ENCODE data around the gene IL11RA. TPM values are rescaled to one million over a fixed set of nuclear protein-coding genes. Genes with fewer than 3 reads are reported as not detected.

IL11RA gene
- total and polyA plus RNA-seq, 10 of the 15 experiments (the other 5 are each of a cell fraction or from before 2014, with no cell fraction given), result 0.32 to 5.8 (median 2.2) TPM

DNA sequence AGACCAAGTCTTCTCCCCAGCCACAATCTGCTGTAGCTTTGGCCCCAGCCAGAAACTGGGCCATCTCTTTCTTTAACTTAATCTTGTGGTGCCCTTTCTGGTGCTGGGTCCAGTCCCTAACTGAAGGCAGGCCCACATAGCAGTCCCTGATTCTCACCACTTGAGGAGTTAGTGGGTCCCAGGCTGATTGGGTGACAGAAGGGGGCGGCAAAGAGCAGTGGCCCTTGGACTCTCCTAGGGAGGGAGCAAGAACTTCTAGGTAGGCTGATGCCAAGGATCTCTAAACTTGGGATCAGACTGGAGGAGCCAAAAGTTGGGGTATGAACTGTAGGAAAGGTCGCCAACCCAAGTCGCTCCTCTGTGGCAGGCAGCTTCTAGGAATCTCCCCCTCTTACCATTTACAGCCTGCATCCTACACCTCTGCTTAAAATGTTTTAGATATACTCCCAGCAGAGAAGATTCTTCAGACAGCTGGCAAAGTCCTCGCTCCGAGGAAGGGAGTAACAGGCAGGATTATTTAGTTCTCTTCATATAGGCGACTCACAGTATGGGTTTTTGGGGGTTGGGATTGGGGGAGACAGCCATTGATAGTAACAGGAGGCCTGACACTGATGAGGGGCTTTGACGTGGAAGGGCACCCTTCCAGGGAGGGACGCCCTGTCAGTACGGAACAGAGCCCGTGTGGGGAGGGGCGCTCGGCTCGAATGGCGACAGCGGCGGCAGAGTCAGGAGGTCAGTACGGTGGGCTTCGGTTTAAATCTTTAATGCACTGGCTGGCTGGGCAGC lies 12.5 kb downstream of the IL11RA start:
- DNase-seq (ENCODE audit: low read depth, low spot score) (no peak), FAIRE-seq (peak; percentile 38), ATAC-seq (peak; percentile 83)
- no peak overlapping the region for H3K27ac ChIP-seq (ENCODE audit: control insufficient read depth, insufficient read depth)
- no peaks in the 10 kb centered on the region for H4K20me1 ChIP-seq (ENCODE audit: control insufficient read depth, insufficient read depth)
- ChIA-PET POLR2A (interaction anchor here (0.6 to 1.4 kb wide), 2 partner anchors 44 to 407 kb away, joined by 3 to 5 read pairs; partner anchors contain the start of gene DCTN3), RAD21 (ENCODE audit: unreplicated experiment) (interaction anchor here (0.9 to 1.7 kb wide), 3 partner anchors 27 to 44 kb away, joined by 3 to 7 read pairs (median 5); partner anchors contain the start of genes DCTN3 and SIGMAR1), CTCF (interaction anchor here (0.5 to 3.2 kb wide), 13 partner anchors 8 to 1620 kb away, joined by 3 to 23 read pairs (median 4); partner anchors contain the start of genes GALT and SIGMAR1), SMC1A (ENCODE audit: uncharacterized antibody, unreplicated experiment) (interaction anchor here (1.1 kb wide), 1 partner anchor 20 kb away, joined by 3 read pairs; no protein-coding TSS in a partner anchor)
- H3K27me3 ChIP-seq (replicated peaks in 1 of 2; ENCODE audit: control insufficient read depth in 2 of 2, insufficient read depth in 2 of 2, low read length in 1 of 2), result no peaks in the 10 kb centered on the region
- H3K4me2 ChIP-seq (ENCODE audit: control insufficient read depth, insufficient read depth), result peak overlapping the region; percentile 96
- peaks cover 9% of the 10 kb centered on the region for H3K4me1 ChIP-seq (ENCODE audit: control insufficient read depth, insufficient read depth, low read length)
- H3K9ac ChIP-seq (ENCODE audit: control insufficient read depth, insufficient read depth, low read length), result 0 out of 2 replicates have a peak overlapping the region, but pooled peaks have one; percentile 20
- BruUV-seq (replicated peaks), result no TSS peak
- H3K79me2 ChIP-seq (ENCODE audit: control insufficient read depth, insufficient read depth, low read length), result no peaks in the 10 kb centered on the region
- 1% methylated on average over 18 of the region's 18 CpGs for WGBS (ENCODE audit: insufficient coverage, insufficient replicate concordance, low lambda C conversion rate, missing lambda C conversion rate)
- no peaks in the 10 kb centered on the region for H3K36me3 ChIP-seq (ENCODE audit: control insufficient read depth in 2 of 2, insufficient read depth in 2 of 2, low read length in 1 of 2)
- in situ Hi-C loops (cut with MboI) (no loop called here), intact Hi-C loops (cut with micrococcal nuclease; ENCODE audit: unreplicated experiment) (no loop called here)
- peak overlapping the region; percentile 87 for H2AFZ ChIP-seq (ENCODE audit: control insufficient read depth, low read depth, low read length)
- H3K9me3 ChIP-seq (replicated peaks; ENCODE audit: control insufficient read depth, insufficient read depth, low read length), result no peaks in the 10 kb centered on the region; the same call in 2 of the 3 replicates
- peak overlapping the region; percentile 97 for H3K4me3 ChIP-seq
- TF ChIP-seq HDAC2 (IDR thresholded peaks at IDR 0.05) (no peak), EP300 (IDR thresholded peaks at IDR 0.05; ENCODE audit: borderline replicate concordance in 1 of 2, control insufficient read depth in 1 of 2, low read depth in 2 of 2, low read length in 2 of 2) (no peak), EED (IDR thresholded peaks at IDR 0.05; ENCODE audit: low read depth) (no peak), ZNF687 (IDR thresholded peaks at IDR 0.05) (no peak), CHD2 (IDR thresholded peaks at IDR 0.05; ENCODE audit: borderline replicate concordance, low read depth, low read length) (no peak), RELA (IDR thresholded peaks at IDR 0.05; ENCODE audit: borderline replicate concordance, partially characterized antibody) (no peak), SMARCA5 (IDR thresholded peaks at IDR 0.05) (peak; percentile 34; the same call in 1 of the 2 replicates), NFYA (IDR thresholded peaks at IDR 0.05; ENCODE audit: borderline replicate concordance, low read depth, low read length) (no peak), EZH2 (IDR thresholded peaks at IDR 0.05; ENCODE audit: borderline replicate concordance, control insufficient read depth, low read depth, low read length) (no peak), BACH1 (IDR thresholded peaks at IDR 0.05; ENCODE audit: borderline replicate concordance) (no peak), LARP7 (IDR thresholded peaks at IDR 0.05) (0 out of 2 replicates have a peak, but pooled peaks have one; percentile 12), DPF2 (IDR thresholded peaks at IDR 0.05) (no peak), MYB (IDR thresholded peaks at IDR 0.05; ENCODE audit: borderline replicate concordance, low read depth, low read length) (no peak)
- TF ChIP-seq, protein P1, sequence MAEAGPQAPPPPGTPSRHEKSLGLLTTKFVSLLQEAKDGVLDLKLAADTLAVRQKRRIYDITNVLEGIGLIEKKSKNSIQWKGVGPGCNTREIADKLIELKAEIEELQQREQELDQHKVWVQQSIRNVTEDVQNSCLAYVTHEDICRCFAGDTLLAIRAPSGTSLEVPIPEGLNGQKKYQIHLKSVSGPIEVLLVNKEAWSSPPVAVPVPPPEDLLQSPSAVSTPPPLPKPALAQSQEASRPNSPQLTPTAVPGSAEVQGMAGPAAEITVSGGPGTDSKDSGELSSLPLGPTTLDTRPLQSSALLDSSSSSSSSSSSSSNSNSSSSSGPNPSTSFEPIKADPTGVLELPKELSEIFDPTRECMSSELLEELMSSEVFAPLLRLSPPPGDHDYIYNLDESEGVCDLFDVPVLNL (IDR thresholded peaks at IDR 0.05; ENCODE audit: low read depth, low read length), result no peak
- TF ChIP-seq, protein P2, sequence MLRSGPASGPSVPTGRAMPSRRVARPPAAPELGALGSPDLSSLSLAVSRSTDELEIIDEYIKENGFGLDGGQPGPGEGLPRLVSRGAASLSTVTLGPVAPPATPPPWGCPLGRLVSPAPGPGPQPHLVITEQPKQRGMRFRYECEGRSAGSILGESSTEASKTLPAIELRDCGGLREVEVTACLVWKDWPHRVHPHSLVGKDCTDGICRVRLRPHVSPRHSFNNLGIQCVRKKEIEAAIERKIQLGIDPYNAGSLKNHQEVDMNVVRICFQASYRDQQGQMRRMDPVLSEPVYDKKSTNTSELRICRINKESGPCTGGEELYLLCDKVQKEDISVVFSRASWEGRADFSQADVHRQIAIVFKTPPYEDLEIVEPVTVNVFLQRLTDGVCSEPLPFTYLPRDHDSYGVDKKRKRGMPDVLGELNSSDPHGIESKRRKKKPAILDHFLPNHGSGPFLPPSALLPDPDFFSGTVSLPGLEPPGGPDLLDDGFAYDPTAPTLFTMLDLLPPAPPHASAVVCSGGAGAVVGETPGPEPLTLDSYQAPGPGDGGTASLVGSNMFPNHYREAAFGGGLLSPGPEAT (IDR thresholded peaks at IDR 0.05; ENCODE audit: low read depth), result no peak
